ENCODE data around the gene TMC8.
A peak's percentile ranks its signal among the peaks of the same experiment; 100 is the strongest.
"Not testable (repeated sequence)": the region's sequence is repeated elsewhere in the genome, so short reads cannot be mapped to it uniquely, and the experiment has no call there.

Gene TMC8

GRCh38 chr17:78110363-78111015 lies 20.1 kb upstream of the TMC8 start:
- no peak for DNase-seq

GRCh38 chr17:78111016-78111726 lies 19.4 kb upstream of the TMC8 start:
- DNase-seq = no peak

GRCh38 chr17:78111727-78112517 lies 18.6 kb upstream of the TMC8 start:
- DNase-seq = no peak

GRCh38 chr17:78112518-78113471 lies 17.8 kb upstream of the TMC8 start:
- peak; percentile 28 for DNase-seq

GRCh38 chr17:78113804-78114785 lies 16.5 kb upstream of the TMC8 start:
- no peak for DNase-seq

- DNase-seq = no peak
Observed at GRCh38 chr17:78114831-78115723, 15.5 kb upstream of the TMC8 start.

- not testable (repeated sequence) for DNase-seq
Observed at GRCh38 chr17:78115803-78116202, 14.8 kb upstream of the TMC8 start.

GRCh38 chr17:78116411-78116810 lies 14.2 kb upstream of the TMC8 start:
- no peak for DNase-seq

GRCh38 chr17:78117027-78117981 lies 13.3 kb upstream of the TMC8 start:
- no peak for DNase-seq

GRCh38 chr17:78118801-78119241 lies 11.8 kb upstream of the TMC8 start:
- DNase-seq = no peak

- DNase-seq = no peak
Observed at GRCh38 chr17:78120537-78120936, 10.0 kb upstream of the TMC8 start.

GRCh38 chr17:78120971-78121800 lies 9.4 kb upstream of the TMC8 start:
- no peak for DNase-seq

- no peak for DNase-seq
Observed at GRCh38 chr17:78121801-78122215, 8.8 kb upstream of the TMC8 start.

- no peak for DNase-seq
Observed at GRCh38 chr17:78122216-78122930, 8.2 kb upstream of the TMC8 start.

- no peak for DNase-seq
Observed at GRCh38 chr17:78122931-78123249, 7.7 kb upstream of the TMC8 start.

GRCh38 chr17:78123258-78123929 lies 7.2 kb upstream of the TMC8 start:
- DNase-seq = no peak

All from NCI-H1694 treated with DMSO at 0.1 percent for 48 hours (cell line).